ENCODE data around the gene MRPL20.

DNA sequence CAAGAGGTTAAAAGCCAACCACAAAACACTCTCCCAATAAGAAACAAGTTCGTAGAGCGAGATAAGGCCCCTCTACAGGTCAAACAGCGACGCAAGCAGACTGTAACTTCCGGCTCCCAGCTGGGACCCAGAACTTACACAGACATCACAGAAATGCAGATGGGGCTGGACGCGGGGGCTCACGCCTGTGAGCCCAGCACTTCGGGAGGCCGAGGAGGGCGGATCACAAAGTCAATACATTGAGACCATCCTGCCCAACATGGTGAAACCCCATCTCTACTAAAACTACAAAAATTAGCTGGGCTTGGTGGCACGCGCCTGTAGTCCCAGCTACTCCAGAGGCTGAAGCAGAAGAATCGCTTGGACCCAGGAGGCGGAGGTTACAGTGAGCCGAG is 19.0 kb downstream of the MRPL20 start:
- TF ChIP-seq CTCF (conservative IDR thresholded peaks at IDR 0.05 in 1 of 2, IDR thresholded peaks at IDR 0.05 in 1 of 2; ENCODE audit: low read depth in 1 of 2, low read length in 2 of 2) (no peak), EZH2 (IDR thresholded peaks at IDR 0.05; ENCODE audit: low read length, missing control alignments) (no peak)

Measured in fibroblast of lung (primary cell).